ELR (cell line): ENCODE results near the gene RAB27B.
A peak's percentile ranks its signal among the peaks of the same experiment; 100 is the strongest.
"Not testable (repeated sequence)": the region's sequence is repeated elsewhere in the genome, so short reads cannot be mapped to it uniquely, and the experiment has no call there.

Experiments
- DNase-seq: peaks from one replicate; pipeline ENCODE4 v3.0.0-alpha.2; 2015; ENCODE audit warnings: low read depth

Gene RAB27B, protein sequence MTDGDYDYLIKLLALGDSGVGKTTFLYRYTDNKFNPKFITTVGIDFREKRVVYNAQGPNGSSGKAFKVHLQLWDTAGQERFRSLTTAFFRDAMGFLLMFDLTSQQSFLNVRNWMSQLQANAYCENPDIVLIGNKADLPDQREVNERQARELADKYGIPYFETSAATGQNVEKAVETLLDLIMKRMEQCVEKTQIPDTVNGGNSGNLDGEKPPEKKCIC

DNA sequence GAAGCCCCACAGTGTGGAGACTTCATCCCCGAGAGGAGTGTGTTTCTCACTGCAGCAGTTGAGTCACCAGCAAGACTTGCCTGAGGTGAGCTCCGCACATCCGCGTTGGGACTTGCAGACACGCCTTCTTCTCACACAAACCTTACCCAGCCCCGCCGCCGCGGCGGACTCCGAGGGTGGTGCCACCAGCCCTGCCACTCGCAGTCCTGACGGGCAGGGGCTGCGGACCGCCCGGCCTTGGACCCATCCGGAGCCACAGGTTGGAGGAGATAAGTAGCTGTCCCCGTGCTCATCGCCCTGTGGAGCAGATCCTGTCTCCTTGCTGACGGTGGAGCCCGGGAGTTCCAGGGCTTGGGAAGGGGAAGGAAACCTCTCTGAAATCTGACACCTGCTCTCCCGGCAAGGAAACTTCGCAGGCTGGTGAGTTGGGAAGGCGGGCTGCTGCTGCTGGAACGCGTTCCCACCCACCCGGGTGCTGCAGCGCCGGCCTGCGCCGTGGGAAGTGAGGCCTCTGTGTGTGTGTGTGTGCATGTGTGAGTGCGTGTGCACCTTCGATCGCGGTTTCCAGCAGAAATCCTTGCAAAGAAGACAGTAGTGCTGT is at the start of gene RAB27B:
RAB27B (plus strand) TSS at position 197 of the 601 bp plus-strand sequence. CDS start 49,109 bp downstream, outside the sequence.
- peak; percentile 92 for DNase-seq

DNA sequence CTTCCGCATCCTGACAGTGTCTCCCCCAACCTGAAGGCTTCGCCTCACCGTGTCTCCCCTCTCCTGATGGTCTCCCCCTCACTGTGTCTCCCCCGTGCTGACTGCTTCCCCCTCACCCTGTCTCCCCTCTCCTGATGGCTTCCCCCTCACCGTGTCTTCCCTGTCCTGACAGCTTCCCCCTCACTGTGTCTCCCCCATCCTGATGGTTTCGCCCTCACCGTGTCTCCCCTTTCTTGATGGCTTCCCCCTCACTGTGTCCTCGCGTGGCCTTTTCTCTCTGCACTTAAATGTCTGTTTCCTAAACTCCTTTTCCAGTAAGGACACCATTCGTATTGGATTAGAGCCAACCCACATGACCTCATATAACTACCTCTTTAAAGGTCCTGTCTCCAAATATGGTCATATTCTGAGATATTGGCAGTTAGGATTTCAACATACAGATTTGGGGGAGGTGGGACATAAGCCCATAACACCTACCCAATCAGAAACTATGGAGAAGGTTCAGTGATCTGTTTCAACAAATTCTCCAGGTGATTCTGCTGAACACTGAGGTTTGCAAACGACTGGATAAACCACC is 47.9 kb upstream of the RAB27B start:
- no peak for DNase-seq

DNA sequence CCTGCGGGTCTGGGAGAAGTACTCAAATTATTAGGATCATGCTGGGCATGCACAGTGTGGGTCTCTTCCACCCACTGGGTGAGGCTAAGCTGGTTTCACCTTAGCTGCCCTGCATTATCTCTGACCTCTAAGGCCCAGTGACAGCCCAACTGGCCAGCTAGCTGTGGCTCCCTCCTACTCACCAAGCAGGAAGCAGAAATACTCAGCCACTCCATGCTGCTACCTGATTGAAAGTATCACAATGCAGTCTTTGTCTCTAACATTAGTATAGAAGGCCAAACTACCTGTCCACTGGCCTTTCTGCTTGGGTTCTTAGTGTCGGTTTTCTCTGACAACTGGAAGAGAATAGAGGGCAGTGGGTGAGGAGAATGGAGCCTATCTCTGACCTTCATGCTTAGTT is 47.3 kb upstream of the RAB27B start:
- DNase-seq: no peak

DNA sequence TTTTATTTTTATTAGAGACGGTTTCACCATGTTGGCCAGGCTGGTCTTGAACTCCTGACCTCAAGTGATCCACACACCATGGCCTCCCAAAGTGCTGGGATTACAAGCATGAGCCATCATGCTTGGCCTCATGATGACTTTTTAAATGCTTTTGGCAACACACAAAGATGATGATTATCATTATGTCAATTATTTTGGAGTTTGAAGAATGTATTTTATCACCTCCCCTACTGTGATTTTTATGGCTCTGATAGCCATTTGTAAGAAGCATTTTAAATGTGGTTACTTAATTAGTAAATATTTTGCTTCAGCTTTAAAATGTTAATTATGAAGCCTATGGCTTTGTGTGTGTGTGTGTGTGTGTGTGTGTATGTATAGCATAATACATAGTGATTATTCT is 45.1 kb upstream of the RAB27B start:
- DNase-seq: no peak

DNA sequence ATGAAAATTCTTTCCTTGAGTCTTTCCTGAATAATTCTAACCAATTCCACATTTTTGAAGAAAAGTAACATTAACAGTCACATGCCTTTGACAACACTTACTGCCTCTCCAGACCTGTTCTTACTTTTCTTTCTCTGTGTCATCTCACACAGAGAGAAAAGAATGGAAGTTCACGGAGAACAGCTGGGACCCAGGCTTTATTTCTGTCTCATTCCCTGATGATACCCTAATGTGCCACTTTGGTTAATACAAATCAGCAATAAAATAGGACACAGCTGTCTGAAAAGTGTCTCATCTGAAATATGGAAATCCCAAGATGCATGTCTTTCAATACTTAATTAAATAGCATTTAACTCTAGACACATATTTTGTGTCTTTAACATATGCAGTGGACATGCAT is 42.1 kb upstream of the RAB27B start:
- DNase-seq: no peak

DNA sequence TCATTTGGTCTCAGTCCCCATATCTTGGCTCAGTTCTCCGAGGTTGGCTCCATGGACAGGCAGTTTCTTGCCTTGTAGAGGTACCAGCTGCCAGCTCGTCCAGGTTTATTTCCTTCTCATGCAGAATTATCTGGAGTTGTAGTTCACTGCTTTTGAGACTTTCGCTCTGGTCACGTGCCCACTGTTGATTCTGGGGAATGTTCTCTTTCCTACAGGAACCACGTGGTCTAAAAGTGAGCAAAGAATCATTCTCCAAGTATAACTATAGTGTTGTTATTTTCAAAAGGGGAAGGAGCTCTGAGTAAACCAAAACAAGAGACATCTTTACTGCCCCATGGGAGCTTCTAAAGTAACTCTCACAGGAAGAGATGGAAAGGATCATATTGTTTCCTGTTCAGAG is 41.2 kb upstream of the RAB27B start:
- no peak for DNase-seq

DNA sequence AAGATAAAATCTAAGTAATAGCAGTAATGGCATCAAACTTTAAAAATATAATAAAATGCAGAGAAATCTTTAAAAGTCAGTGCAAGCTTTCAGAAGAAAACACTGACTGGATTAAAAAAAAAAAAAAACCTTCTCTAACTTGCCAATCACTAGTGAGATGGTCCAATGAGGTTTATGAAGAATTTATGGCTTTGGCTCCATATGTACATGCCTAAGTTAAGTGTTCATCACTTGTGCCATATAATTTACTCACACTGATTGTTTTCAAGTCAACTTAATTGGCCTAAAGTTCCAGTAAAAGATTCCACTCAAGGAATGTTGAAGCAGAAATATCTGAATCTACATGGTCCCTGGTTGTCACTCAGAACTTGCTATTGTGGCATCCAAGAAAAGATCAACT is 40.7 kb upstream of the RAB27B start:
- peak; percentile 18 for DNase-seq

DNA sequence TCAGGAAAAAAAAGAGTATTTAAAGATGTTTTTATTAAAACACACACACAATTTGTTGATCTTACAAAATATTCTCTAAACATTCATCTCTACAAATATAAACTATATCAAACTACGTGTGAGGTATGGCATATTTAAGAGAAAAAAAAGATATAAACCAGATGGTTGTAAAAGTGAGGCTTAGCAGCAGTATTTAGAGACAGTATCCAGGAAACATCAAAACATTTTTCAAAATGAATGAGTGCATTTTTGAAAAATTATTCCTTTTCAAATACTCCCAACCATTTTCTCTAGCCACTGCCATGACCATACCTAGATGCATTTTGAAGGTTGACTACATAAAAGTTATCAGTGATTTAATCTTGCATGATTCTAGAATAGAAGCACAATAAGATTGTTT is 38.2 kb upstream of the RAB27B start:
- no peak for DNase-seq

DNA sequence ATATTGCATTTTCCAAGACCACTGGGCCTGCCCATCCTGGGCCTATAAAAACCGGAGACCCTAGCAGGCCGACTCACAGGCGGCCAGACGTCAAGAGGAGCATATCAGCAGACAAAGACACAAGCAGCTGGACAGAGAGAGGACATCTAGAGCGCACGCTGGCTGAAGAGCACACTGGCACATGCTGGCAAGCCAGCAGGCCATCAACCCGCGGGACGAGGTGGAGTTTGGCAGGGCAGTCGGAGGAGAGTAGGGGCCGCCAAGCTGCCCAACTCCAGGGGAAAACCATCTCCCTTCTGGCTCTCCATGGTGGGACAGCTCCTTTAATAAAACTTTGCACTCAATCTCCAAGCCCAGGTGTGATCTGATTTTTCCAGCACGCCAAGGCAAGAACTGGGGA is 36.6 kb upstream of the RAB27B start:
- no peak for DNase-seq

DNA sequence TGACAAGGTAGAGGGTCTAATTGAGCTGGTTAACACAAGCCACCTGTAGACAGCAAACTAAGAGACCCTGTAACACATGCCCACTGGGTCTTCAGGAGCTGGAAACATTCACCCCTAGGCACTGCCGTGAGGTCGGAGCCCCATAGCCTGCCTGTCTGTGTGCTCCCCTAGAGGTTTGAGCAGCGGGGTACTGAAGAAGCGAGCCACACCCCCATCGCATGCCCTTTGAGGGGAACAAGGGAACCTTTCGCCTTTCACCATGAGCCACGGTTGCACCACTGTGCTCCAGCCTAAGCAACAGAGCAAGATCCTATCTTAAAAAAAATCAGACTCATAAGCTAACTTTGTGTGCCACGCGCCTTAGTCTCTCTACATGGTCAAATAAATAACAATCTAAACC is 36.2 kb upstream of the RAB27B start:
- no peak for DNase-seq

DNA sequence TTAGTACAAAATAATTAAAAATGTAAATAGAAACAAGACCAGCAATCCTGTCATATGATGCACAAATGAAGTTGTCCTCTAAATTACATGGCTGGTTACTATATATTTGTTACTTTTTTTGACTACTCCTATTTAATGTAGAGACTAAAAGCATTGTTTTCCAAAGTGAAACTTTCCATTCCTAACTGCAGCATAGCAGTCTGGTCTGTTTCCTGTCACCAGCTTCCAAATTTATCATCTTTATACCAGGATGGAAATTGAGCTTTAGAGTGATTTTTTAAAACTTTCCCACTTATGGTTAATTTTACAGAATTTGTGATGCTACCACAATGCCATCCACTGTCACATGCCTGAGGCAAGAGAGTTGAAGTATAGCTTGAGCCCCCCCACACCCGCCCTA is 33.5 kb upstream of the RAB27B start:
- DNase-seq: no peak

DNA sequence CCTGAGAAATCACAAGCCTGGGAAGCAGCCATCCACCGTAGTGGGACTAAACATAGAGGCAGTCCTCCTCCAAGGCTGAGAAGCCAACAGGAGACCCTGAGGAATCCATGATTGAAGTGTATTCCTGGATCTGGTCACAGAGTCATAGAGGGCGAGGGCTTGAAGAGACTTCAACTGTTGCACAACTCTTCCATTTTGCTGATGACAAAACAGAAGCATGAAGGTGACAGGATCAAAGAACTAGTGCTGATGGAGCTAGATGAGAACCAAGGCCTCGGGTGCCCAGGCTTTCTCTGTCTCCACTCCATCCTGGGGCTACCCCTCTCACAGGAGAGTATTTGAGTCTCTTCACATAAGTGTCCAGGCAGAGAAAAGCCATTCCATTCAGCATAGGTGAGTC is 30.1 kb upstream of the RAB27B start:
- no peak for DNase-seq

DNA sequence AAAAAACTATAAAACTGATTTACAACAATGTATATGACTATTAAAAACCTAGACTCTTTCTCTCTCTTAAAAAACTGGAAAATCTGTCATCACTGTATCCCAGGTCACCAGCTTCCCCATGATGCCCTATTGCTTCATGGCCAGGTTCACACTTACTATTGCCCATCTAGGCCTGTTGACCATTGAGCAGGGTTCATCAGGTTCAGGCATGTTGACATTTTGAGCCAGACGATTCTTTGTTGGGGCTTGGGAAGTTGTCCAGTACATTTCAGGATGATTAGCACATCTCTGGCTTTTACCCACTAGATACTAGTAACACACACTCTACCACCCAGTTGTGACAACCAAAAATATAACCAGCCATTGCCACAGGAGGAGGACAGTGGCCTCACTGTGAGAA is 26.9 kb upstream of the RAB27B start:
- no peak for DNase-seq

DNA sequence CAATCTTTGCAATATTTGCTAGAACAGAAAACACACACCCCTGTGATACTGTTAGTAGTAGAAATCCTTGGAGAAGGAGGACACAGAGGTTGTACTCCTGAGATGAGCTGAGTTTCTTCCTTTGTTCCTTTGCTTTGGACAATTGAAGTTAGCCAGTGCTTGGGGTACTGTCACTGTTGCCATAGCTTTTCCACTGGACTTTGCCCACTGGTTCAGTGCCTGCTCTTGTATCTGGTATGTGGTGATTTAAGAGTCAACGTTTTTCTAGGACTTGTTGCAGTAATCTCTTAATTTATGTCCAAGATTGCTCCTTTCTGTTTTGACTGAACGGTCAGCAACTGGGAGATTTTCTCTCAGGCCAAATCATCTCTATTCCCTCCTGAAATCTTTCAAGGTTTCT is 26.1 kb upstream of the RAB27B start:
- DNase-seq: no peak

DNA sequence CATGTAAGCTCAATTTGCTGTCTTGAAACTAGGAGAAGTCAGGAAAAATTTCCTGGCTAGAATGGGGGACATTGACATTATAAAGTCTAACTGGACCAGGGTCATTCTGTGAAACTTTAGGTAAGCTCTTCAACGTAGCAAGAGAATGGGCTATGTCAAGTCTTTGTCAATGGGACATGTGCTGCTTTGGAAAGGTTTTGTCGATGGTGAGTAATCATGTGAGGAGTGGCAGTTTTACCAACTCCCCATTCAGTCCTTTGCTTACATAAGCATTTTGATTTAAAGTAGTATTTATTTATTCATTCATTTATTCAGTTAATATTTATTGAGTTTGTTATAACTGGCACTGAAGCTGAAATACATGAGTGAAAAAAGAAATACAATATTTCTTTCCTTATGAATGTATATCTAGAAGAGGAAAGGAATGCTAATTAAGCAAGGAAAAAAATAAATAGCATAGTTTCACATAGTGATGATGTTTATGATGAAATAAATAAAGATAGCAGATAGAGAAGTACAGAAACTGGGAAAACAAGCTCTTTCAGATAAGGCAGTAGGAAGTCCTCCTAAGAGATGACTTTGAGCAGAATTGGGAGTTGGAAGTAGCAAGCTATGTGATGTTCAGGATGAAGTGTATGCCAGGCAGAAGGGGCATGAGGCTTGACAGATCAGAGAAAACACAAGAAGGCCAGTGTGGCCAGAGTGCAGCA is 25.4 kb upstream of the RAB27B start:
- DNase-seq: no peak

DNA sequence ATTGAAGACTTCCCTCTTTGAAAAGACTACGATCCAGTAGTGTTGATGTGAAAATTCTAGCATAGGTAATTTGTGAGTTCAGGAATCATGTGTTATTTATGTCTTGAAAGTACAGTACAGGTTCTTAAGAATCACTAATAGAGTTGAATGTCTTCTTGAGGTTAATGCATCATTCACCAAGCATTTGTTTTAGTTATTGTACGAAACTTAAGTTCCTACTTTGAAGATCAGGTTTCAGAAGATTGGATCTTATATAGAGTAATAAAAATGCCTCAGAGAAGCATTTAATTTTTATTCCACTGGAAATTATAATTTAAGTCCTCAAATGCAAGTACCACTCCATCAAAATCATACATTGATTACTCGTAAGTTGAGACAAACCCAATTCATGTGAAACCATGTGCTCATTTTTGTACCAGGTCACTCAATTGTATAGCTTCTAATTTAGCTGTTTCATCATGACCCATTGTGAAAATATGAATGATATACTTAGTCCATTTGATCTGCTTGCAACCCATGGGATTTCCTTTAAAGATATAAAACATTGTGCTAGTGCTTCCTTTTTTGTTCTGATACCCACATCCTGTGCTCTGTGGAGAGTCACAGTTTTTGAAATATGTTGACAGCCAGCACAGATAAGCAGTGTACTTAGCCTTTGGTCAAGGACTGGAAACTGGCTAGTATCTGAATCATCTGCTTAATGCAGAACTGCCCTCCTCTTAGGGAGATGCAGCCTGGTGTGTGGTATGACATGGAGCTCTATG is 22.5 kb upstream of the RAB27B start:
- DNase-seq: peak; percentile 92

DNA sequence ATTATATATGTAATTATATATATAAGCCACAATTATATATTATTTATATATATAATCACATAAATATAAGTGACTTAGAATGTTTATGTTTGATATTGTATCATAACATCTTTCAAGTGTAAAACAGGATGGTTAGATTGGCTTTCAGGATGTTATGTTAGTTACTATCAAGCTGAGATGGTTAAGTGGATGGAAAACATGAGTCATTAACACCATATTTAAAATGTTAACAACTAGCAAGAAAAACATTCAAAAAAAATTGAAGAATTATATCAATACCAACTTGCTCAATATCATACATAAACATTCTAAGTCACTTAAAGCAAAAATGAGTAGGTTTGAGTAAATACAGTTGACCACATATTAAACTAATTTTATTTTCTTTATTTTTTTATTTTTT is 21.8 kb upstream of the RAB27B start:
- DNase-seq: peak; percentile 16

DNA sequence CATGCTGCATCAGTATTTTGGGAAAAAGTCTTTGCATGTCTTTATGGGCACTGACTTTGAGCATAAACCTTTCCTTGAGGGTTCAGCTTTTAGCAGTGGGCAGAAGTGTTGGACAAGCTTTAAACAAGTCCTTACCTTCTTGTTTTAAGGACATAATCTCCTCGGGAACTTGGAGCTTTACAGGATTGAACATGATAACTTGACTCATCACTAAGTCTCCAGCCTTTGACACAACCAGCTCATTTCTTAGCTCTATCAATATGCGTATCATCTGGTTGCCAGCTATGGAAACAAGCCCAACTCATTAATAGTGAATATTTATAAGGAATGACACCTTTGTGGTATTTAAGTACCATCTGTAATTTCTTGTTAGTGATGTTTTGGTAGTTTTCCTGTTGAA is 21.0 kb upstream of the RAB27B start:
- DNase-seq: no peak

DNA sequence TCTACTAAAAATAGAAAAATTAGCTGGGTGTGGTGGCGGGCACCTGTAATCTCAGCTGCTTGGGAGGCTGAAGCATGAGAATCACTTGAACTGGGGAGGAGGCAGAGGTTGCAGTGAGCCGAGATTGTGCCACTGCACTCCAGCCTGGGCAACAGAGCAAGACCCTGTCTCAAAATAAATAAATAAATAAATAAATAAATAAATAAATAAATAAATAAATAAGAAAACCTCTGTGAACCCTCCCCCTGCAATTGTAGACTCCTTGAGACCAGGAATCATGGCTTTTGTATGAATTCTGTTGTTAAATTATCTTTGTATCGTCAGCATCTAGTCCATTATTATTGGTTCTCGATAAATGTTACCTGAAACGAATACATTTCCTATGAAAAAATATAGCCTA is 17.6 kb upstream of the RAB27B start:
- DNase-seq: not testable (repeated sequence)

DNA sequence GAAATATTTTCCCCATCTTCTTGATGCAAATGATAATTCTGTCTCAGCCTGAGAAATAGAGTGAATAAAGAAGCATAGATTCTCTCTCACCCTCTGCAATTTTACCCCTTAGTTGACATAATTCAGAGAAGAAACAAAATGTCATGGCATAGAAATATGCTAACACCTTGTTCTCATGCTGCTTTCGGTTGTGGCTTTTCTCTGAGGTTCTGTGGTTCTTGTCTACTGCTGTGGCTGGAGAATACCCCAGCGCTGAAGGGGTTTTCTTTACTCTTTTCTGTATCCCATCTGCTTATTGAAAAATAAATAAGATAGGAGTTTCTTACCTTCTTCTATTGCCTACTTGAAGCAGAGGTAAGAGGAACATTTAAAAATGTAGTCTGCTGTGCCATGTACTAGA is 15.4 kb upstream of the RAB27B start:
- no peak for DNase-seq

DNA sequence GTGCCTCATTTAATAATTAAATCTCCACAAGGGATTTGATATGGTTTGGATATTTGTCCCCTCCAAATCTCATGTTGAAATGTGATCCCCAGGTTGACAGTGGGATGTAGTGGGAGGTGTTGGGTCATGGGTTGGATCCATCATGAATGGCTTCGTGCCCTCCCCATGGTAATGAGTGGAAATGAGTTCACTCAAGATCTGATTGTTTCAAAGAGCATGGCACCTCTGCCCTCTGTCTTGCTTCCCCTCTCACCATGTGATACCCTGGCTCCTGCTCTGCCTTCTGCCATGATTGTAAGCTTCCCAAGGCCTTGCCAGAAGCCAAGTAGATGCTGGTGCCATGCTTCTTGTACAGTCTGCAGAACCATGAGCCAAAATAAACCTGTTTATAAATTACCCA is 15.0 kb upstream of the RAB27B start:
- no peak for DNase-seq

DNA sequence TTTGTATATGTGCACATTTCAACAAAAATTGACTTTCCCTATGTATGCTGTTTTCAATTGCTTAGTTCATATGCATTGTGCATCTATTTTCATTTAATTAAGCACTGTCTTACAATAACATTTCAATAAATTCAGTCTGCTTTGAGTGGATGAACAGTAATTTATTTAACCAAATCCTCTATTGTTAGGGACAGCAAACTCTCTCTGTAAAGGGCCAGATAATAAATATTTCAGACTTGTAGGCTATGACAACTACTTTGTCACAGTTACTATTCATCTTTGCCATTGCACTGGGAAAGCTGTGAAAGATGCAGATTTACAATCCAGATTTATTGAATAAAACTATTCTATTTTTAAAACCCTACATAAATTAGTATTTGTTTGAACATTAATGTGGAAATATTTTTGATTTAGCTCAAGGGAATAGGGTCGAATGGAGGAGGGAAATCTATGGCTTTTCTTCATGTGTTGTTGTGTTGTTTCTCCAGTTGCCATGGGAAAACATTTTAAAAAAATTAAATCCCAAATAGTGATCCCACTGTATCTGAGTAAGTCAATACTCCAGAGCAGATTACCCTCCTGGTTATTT is 14.2 kb upstream of the RAB27B start:
- DNase-seq: no peak
